GDM1 (cell line): ENCODE data around the gene RESF1.

Experiments used
- DNase-seq: peaks from one replicate; lab custom pipeline; 2025; lab: John Stamatoyannopoulos, UW

The RESF1 gene

GRCh38 chr12:31961137-31961536 lies 1.9 kb downstream of the RESF1 start:
- no peak for DNase-seq

- no peak for DNase-seq
Observed at GRCh38 chr12:31962076-31962475, 2.9 kb downstream of the RESF1 start.

- no peak for DNase-seq
Observed at GRCh38 chr12:31964280-31964679, 5.1 kb downstream of the RESF1 start.

- DNase-seq: no peak
Observed at GRCh38 chr12:31965090-31965489, 5.9 kb downstream of the RESF1 start.

GRCh38 chr12:31966558-31967205 lies 7.5 kb downstream of the RESF1 start:
- DNase-seq: no peak

- DNase-seq: no peak
Observed at GRCh38 chr12:31967539-31967938, 8.3 kb downstream of the RESF1 start.

- no peak for DNase-seq
Observed at GRCh38 chr12:31970199-31970598, 11.0 kb downstream of the RESF1 start.

- DNase-seq: no peak
Observed at GRCh38 chr12:31973818-31974217, 14.6 kb downstream of the RESF1 start.

GRCh38 chr12:31974673-31975072 lies 15.5 kb downstream of the RESF1 start:
- no peak for DNase-seq

GRCh38 chr12:31984806-31985591 lies 25.8 kb downstream of the RESF1 start:
- DNase-seq: no peak

GRCh38 chr12:31985832-31986231 lies 26.6 kb downstream of the RESF1 start:
- no peak for DNase-seq

GRCh38 chr12:31989571-31990362 lies 30.6 kb downstream of the RESF1 start:
- no peak for DNase-seq

- no peak for DNase-seq
Observed at GRCh38 chr12:31991146-31991545, 31.9 kb downstream of the RESF1 start.

- no peak for DNase-seq
Observed at GRCh38 chr12:31991815-31992214, 32.6 kb downstream of the RESF1 start.

- no peak for DNase-seq
Observed at GRCh38 chr12:31999692-32000091, 40.5 kb downstream of the RESF1 start.

- no peak for DNase-seq
Observed at GRCh38 chr12:32000373-32001005, 41.3 kb downstream of the RESF1 start.

- no peak for DNase-seq
Observed at GRCh38 chr12:32002848-32003493, 43.8 kb downstream of the RESF1 start.

GRCh38 chr12:32003654-32004053 lies 44.4 kb downstream of the RESF1 start:
- no peak for DNase-seq

GRCh38 chr12:32005496-32006125 lies 46.4 kb downstream of the RESF1 start:
- no peak for DNase-seq
